ENCODE measurements around the gene SLC22A17. TPM values are rescaled to one million over a fixed set of nuclear protein-coding genes. Genes with fewer than 3 reads are reported as not detected.

Gene SLC22A17
- total and polyA plus RNA-seq, 10 of the 15 experiments (the other 5 are each of a cell fraction or from before 2014, with no cell fraction given), result not detected

DNA sequence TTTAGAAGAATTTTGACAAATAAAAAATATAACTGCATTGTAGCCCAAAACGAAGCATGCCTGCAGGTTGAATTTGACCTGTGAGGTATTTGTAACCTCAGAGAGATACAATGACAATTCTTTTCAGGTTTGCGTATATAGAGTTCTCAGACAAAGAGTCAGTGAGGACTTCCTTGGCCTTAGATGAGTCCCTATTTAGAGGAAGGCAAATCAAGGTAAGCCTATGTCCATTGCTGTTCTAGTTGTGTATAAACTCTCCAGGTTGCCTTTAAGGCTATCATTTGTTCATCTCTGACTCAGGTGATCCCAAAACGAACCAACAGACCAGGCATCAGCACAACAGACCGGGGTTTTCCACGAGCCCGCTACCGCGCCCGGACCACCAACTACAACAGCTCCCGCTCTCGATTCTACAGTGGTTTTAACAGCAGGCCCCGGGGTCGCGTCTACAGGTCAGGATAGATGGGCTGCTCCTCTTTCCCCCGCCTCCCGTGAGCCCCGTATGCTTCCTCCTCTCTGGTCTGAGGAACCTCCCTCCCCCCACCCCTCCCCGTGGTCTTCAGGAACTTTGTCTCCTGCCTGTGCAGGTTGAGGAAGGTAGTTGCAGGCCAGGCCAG lies 28.7 kb downstream of the SLC22A17 start (continued):
- TF ChIP-seq, protein P1, sequence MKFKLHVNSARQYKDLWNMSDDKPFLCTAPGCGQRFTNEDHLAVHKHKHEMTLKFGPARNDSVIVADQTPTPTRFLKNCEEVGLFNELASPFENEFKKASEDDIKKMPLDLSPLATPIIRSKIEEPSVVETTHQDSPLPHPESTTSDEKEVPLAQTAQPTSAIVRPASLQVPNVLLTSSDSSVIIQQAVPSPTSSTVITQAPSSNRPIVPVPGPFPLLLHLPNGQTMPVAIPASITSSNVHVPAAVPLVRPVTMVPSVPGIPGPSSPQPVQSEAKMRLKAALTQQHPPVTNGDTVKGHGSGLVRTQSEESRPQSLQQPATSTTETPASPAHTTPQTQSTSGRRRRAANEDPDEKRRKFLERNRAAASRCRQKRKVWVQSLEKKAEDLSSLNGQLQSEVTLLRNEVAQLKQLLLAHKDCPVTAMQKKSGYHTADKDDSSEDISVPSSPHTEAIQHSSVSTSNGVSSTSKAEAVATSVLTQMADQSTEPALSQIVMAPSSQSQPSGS (IDR thresholded peaks at IDR 0.05; ENCODE audit: low read length), result no peak

DNA sequence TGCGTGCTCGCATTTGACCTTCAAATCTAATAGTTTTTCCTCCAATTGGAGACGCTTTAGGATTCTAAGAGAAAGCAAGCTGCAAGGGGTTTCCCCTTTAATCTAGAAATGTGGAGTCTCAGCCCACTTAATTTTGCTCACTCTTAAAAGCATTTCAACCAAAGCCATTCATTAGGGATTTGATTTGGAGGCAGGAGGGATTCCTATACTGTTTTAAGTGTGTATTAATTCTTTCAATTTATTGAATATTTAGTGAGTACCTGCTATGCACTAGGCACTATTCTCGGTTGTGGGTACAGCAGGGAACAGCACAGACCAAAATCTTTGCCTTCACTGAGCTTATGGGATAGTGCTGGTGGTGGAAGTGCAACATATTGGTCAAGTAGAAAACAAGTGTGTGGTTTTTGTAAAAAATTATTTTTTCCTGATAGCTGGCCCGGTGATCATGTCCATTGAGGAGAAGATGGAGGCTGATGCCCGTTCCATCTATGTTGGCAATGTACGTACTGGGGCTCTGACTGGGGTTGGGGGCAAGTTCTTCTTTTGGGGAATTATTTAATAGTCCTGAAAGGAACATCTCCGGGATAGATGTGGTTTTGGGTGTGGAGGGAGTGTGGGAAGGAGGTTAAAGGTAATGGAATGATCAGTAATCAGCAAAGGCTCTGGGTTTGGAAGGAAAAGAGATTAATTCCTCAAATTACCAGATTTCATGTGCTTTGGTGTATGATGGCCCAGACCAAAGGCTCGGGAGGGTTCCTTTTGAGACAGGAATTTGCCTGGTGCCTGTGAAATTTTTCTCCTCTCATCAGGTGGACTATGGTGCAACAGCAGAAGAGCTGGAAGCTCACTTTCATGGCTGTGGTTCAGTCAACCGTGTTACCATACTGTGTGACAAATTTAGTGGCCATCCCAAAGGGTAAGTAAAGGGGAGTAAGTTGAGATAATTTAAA lies 29.8 kb downstream of the SLC22A17 start:
- in situ Hi-C loops (cut with MboI) (loop anchor here (5.0 to 25.0 kb wide), 2 partner anchors 234 to 789 kb away; partner anchors contain the start of genes DCAF11, NRL and THTPA), intact Hi-C loops (cut with micrococcal nuclease; ENCODE audit: unreplicated experiment) (loop anchor here (5.0 kb wide), 2 partner anchors 144 to 234 kb away; partner anchors contain the start of genes NGDN and THTPA)
- Histone ChIP-seq H3K4me1 (ENCODE audit: control insufficient read depth, insufficient read depth, low read length) (peaks cover 13% of the 10 kb centered on the region), H3K27ac (ENCODE audit: control insufficient read depth, insufficient read depth) (peak overlapping the region; percentile 87), H2AFZ (ENCODE audit: control insufficient read depth, low read depth, low read length) (no peak overlapping the region), H3K9ac (ENCODE audit: control insufficient read depth, insufficient read depth, low read length) (peak overlapping the region; percentile 97), H4K20me1 (ENCODE audit: control insufficient read depth, insufficient read depth) (no peaks in the 10 kb centered on the region; the same call in 1 of the 2 replicates), H3K36me3 (ENCODE audit: control insufficient read depth in 2 of 2, insufficient read depth in 2 of 2, low read length in 1 of 2) (peaks cover 10 to 18% of the 10 kb centered on the region in 2 experiments), H3K9me3 (replicated peaks; ENCODE audit: control insufficient read depth, insufficient read depth, low read length) (no peaks in the 10 kb centered on the region), H3K79me2 (ENCODE audit: control insufficient read depth, insufficient read depth, low read length) (peaks cover 23% of the 10 kb centered on the region), H3K27me3 (replicated peaks in 1 of 2; ENCODE audit: control insufficient read depth in 2 of 2, insufficient read depth in 2 of 2, low read length in 1 of 2) (no peaks in the 10 kb centered on the region), H3K4me3 (peak overlapping the region; percentile 99), H3K4me2 (ENCODE audit: control insufficient read depth, insufficient read depth) (peak overlapping the region; percentile 92)
- ChIA-PET SMC1A (ENCODE audit: uncharacterized antibody, unreplicated experiment) (interaction anchor here (1.0 to 4.5 kb wide), 10 partner anchors 16 to 235 kb away, joined by 3 to 48 read pairs (median 6); partner anchors contain the start of genes BCL2L2, HOMEZ and PPP1R3E), RAD21 (ENCODE audit: unreplicated experiment) (interaction anchor here (1.0 to 4.1 kb wide), 8 partner anchors 19 to 228 kb away, joined by 3 to 103 read pairs (median 6); partner anchors contain the start of genes ACIN1, BCL2L2, C14orf119 and HOMEZ), POLR2A (interaction anchor here (0.5 to 6.3 kb wide), 10 partner anchors 13 to 317 kb away, joined by 3 to 98 read pairs (median 8); partner anchors contain the start of genes BCL2L2, HOMEZ, PPP1R3E and ZFHX2), CTCF (interaction anchor here (1.1 to 7.2 kb wide), 16 partner anchors 16 to 254 kb away, joined by 3 to 77 read pairs (median 8); partner anchors contain the start of genes ACIN1, BCL2L2, C14orf119 and HOMEZ)
- TF ChIP-seq JUNB (IDR thresholded peaks at IDR 0.05), result no peak
- TF ChIP-seq, protein P1 (IDR thresholded peaks at IDR 0.05; ENCODE audit: low read length), result 0 out of 2 replicates have a peak, but pooled peaks have one; percentile 7
- no peak for TF ChIP-seq ZNF217 (IDR thresholded peaks at IDR 0.05)
- peak; percentile 68 for FAIRE-seq
- no peak for ATAC-seq
- BruUV-seq (replicated peaks), result TSS peak; percentile 61
- DNase-seq (ENCODE audit: low read depth, low spot score), result no peak
- 22% methylated on average over 10 of the region's 10 CpGs for WGBS (ENCODE audit: insufficient coverage, insufficient replicate concordance, low lambda C conversion rate, missing lambda C conversion rate)
